Fibroblast of skin of back (primary cell): ENCODE results near the gene PGBD4. TPM values are rescaled to one million over a fixed set of nuclear protein-coding genes. Genes with fewer than 3 reads are reported as not detected.

Source experiments
- DNase-seq: peaks from one replicate; pipeline ENCODE4 v3.0.0-alpha.2; 2013
- polyA plus RNA-seq, 2 experiments: library from polyadenylated mRNA; unstranded; fragments of 120-200 nt; gene quantifications; one replicate each; pipeline ENCODE4 v1.2.1, GENCODE V29; 2013; ENCODE audit not compliant: insufficient read length in 2 of 2

The PGBD4 gene
- 0.96 TPM for polyA plus RNA-seq (2013, experiment 1 of 2; ENCODE audit: insufficient read length)
- polyA plus RNA-seq (2013, experiment 2 of 2; ENCODE audit: insufficient read length) = 1.1 TPM

DNA sequence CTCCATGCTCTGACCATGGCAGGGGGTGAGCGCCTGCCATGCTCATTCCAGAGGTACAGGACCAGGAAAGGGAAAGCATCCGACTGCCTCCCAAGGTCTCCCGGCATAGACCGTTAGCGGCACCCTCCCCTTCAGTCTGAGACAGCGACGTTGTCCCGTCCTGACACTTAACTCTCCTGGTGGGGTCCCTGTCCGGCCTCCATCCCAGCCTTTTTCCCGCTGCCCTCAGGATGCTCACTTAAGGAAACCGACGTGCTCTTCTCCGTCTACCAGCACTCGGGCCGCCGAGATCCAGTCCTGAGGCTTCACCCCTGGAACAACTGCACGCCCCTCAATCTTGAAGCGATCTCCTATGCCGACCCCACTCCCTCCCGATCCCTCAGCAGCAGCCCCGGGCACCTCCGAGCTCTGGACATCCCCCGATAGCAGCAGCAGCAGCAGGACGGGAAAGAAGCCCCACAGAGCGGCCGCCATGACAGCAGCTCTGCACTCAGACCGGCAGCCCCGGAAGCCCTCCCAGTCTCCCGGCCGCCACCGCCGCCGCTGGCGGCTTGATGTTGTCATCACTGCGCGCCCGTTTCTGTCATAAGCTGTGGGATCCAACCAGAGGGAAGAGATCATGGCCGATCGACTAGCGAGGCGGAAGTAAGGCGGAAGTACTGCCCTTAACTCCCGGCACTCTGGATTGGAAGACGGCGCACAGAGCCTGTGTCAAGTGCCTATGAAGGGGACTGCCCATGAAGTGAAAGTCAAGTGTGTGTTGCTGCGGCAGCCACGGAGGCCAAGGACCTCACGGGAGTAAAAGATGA, at the start of gene PGBD4, which contains the start of gene EMC7:
Gene PGBD4 (plus strand): TSS at position 718 of the 809 bp plus-strand sequence. CDS start 449 bp downstream, outside the sequence.
Gene EMC7 (minus strand): TSS at position 497 of the 809 bp plus-strand sequence. CDS start 23 bp downstream, at position 474.
- peak; percentile 100 for DNase-seq

GRCh38 chr15:34054081-34054707, 47.7 kb upstream of the PGBD4 start:
- peak; percentile 55 for DNase-seq

GRCh38 chr15:34055868-34056595, 45.9 kb upstream of the PGBD4 start:
- peak; percentile 97 for DNase-seq

DNA sequence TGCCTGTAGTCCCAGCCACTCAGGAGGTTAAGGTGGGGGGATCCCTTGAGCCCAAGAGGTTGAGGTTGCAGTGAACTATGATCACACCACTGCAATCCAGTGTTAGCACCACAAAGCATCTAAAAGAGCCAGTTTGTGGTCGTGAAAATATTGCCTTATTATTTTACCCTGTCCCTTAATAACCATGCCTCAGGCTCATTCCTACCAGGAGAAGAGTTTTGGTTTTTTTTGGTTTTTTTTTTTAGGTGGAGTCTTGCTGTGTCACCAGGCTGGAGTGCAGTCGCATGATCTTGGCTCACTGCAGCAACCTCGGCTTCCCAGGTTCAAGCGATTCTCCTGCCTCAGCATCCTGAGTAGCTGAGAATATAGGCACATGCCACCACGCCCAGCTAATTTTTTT, 45.0 kb upstream of the PGBD4 start:
- peak; percentile 91 for DNase-seq

GRCh38 chr15:34059476-34059875, 42.4 kb upstream of the PGBD4 start:
- DNase-seq = no peak

DNA sequence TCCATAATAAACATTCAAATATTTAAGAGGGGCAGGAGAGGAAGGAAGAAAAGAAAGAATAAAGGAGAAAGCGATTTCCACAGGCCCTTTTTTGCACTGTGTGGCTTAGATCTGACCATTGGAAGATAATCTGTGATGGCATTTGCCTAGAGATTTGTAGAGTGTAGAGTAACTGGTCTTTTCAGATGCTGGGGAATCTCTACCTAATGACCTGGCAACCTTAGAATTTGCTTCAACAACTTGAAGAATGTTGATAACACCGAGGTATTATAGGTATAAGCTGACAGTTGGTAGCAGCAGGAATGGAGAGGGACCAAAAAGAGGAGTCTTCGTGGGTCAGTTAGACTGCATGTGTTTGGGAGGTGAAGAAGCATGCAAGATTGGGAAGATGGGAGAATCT, 41.9 kb upstream of the PGBD4 start:
- no peak for DNase-seq

DNA sequence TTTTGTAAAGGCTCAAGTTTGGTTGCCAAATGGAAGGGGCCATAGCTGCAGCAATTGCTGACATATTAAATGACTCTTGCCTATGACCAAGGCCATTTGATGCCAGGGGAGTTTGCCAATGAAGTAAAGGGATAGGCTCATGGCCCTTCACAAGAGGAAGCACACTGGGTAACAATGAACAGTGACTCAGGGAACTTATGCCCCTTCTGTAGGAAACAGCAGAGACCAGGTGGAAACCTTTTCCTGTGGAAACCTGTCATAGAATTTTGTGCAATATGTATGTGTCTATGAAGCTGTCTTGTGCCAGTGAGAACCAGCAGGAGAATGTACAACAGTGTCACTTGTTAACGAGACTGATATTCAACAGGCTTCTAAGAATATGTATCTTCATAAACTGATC, 37.4 kb upstream of the PGBD4 start:
- DNase-seq = no peak

GRCh38 chr15:34065261-34065660, 36.6 kb upstream of the PGBD4 start:
- no peak for DNase-seq

DNA sequence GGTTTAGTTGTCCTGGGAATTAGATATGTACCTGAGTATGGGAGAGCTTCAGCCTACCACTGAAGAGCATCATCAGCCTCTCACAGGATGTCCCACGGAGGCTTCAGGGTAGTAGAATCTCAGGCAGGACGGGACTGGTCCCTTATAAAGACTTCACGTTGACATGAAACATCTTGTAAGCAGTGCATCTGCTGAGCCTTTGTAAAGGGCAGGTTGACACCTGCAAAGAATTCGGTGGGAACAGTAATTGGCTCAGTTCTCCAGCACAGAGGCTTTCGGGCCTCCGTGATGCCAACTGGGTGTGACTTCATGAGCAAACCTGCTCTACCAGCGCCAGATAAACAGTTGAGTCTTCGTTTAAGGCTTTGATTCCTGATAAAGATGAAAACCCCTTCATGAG, 35.9 kb upstream of the PGBD4 start:
- DNase-seq = no peak

GRCh38 chr15:34070003-34070402, 31.9 kb upstream of the PGBD4 start:
- DNase-seq = no peak

GRCh38 chr15:34076785-34077184, 25.1 kb upstream of the PGBD4 start:
- DNase-seq = no peak

- no peak for DNase-seq
These were observed 23.0 kb upstream of the PGBD4 start for GRCh38 chr15:34078900-34079299.

DNA sequence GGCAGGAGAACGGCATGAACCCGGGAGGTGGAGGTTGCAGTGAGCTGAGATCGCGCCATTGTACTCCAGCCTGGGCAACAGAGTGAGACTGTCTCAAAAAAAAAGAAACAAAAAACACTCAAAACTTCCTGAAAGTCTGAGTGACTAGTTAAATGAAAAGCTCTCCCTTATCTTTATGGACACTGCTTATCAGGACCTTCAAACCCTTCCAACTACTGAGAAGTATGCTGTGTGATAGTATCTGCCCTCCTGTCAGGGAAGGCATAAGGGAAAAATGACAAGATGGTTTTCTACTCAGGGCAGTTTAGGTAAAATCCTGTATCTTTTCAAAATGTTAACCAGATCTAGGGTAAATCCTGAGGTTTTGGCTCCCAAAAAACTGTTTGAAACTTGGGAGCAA, 22.0 kb upstream of the PGBD4 start:
- DNase-seq = no peak

DNA sequence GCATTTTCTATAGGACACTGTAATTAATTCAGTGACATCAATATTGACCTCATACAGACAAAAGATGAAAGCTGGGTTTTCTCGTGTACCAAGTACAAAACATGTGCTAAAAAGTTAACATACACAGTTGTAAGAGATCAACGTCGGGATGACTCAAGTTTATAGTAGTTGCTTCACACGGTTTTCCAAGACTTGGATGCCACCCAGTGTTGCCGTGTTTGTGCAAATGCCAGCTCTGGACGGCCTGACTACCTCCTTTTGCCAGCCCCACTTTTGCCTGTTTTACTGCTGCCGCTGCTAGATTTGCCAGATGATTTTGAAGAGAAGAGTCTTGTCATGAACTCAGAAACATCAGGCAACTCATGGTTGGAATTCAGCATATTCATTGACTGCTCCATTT, 17.8 kb upstream of the PGBD4 start:
- DNase-seq = no peak

- no peak for DNase-seq
These were observed 16.1 kb upstream of the PGBD4 start for GRCh38 chr15:34085746-34086145.

DNA sequence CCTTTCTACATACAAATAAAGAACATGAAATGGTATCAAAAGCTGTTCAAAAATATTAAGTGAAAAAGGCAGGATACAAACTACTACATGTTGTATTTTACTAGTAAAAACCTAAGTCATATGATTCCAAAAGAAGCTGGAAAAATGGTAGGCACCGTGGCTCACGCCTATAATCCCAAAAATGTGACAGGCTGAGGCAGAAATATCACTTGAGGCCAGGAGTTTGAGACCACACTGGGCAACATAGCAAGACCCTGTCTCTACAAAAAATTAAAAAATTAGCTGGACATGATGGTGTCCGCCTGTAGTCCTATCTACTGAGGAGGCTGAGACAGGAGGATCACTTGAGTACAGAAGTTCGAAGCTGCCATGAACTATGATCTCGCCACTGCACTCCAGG, 2.0 kb upstream of the PGBD4 start:
- no peak for DNase-seq

DNA sequence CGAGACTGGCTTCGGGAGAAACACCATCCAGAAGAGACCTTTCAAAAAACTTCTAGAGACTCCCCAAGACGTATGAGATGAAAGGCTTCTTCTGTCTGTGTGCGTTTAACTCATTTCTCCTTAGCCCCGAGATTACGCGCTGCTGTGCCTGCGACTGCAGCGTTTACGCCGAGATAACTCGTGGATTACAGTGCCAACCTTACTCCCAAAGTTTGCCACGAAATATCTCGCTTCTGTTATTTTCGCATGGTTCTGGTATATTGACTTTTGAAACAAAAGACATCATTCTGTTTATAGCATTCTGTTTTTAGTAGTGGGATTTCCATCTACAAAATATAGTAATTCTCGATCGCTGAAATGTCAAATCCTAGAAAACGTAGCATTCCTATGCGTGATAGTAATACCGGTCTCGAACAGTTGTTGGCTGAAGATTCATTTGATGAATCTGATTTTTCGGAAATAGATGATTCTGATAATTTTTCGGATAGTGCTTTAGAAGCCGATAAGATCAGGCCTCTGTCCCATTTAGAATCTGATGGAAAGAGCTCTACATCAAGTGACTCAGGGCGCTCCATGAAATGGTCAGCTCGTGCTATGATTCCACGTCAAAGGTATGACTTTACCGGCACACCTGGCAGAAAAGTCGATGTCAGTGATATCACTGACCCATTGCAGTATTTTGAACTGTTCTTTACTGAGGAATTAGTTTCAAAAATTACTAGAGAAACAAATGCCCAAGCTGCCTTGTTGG, 467 bp downstream of the PGBD4 start:
- DNase-seq = no peak

DNA sequence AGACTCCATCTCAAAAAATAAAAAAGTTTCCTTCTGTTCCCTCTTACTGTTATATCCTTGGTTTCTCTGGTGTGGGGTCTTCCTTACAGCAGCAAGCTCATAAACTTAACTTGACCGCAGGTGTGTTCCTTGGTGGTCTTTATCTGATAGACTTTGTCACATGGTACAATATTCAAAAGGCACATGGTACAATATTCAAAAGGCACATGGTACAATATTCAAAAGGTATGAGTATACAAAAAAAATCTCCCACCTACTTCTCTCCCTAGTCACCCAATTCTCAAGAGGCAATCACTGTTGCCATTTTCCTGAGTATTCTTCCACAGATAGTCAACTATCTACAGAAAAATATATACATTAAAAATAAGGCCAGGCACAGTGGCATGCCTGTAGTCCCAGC, 4.5 kb downstream of the PGBD4 start:
- no peak for DNase-seq

DNA sequence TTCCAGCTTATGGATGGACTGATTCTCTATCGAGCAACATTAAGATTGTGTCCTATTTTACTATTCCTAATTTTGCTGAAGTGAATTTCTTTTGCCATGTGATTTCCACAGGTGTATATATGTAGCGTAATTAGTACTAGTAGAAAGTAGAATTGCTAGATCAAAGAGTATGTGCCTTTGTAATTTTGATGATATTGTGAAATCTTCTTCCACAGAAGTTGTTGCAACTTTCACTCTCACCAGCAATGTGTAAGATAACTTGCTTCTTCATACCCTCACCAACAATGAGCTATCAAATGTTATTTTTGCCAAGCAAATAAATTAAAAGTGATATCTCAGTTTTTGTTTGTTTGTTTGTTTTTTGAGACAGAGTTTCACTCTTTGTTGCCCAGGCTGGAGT, 5.4 kb downstream of the PGBD4 start:
- DNase-seq = no peak

GRCh38 chr15:34109797-34110663, 8.1 kb downstream of the PGBD4 start:
- DNase-seq = peak; percentile 42

- DNase-seq = no peak
These were observed 9.6 kb downstream of the PGBD4 start for GRCh38 chr15:34111488-34111887.
